ENCODE data around the gene PPP2R5E.

The PPP2R5E gene

DNA sequence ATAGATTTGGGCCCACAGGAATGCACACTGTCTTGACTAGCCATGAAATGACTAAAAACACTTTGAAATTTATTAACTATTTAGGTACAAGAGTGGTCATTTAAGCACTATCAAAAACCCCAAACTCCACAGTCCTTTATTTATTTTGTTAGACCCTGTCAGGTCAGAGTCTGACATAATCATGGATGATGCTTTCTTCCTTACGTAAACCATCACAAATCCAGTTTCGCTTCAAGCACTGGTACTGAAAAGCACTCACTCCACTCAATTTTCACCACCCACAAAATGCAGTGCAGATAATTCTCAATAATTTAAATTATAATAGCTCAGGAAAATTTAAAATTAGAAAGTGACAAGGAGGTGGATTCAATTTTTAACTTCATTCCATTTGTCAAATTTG, 25.8 kb downstream of the PPP2R5E start:
- no peak for DNase-seq

DNA sequence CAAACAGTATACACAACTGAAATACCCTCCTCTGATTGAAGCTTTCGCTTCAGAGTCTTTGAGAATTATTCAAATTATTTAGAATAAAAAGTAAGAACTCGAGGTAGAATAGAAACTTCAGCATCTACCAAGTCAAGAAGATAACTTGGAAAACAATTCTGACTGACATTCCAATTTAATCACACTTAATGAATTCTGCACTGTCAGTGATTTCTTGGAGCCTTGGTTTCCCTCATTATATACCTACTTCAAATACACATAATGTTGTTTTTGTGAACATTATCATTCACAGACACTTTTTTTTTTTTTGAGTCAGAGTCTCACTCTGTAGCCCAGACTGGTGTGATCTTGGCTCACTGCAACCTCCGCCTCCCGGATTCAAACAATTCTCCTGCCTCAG, 27.9 kb downstream of the PPP2R5E start:
- no peak for DNase-seq

DNA sequence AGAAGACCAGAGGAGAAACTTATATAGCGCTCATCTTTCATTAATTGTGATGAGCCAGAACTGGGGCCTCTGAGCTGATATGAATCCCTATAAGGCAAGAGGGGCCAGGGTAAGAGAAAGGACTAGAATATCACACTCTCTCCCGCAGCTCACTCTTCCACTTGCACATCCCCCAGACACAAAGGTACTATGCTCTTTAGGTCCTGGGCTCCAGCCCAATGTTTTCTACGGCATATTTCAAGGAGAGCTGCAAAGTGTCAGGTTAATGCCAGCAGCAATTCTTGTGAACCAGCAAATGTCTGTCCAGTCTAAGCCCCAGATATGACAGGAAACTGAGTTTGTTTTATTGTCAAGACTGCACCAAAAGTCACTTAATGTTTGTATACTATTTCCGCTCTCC, 29.4 kb downstream of the PPP2R5E start:
- DNase-seq = no peak

DNA sequence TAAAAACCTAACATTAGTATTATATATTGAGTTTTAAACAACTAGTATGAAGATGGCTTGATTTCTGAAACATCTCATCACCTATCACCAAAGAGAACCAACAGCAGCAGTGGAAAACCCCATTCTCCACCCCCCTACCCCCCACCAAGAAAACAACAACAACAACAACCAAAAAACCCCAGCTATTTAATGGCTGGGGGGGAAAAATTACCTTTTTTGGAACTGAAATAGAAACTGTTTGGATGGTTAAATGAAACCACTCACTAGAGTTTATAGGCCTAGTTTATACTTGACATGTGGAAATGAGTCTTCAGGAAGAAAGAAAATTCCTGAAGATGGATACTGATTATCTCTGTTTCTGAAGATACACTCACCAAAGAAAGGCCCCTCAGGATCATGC, 30.3 kb downstream of the PPP2R5E start:
- no peak for DNase-seq

DNA sequence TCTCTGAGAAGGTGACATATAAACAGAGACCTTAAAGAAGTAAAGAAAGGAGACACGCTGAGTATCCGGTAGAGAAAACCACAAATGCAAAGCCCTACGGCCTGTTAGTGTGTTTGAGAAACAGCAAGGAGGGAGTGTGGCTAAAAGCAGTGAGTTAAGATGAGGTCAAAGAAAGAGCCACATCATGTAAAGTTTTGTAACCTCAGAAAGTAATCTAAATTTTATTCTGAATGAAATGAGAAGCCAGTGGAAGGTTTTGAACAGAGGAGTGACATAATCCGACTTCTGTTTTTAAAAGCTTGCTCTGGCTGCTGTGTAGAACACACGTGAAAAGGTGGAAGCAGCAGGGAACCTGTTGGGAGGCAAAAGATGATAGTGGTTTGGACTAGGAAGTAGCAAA, 32.6 kb downstream of the PPP2R5E start:
- DNase-seq = no peak

DNA sequence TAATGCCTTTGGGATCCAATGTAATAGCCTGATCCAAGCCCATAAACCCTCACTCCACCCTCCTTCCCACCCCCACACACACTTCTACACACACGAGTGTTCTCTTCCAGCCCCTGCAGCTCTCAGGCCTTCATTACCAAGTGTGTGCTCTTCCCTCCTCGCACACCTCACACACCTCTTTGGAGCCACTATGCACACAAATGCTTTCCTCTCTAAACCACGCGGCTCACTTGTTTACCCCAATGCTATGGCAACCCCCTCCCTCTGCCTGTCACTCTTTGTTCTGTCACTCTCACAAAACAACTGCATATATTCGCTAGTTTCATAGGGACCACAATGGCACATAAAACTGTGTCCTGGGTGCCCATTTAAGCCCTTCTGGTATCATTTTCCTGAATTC, 35.1 kb downstream of the PPP2R5E start:
- DNase-seq = no peak

DNA sequence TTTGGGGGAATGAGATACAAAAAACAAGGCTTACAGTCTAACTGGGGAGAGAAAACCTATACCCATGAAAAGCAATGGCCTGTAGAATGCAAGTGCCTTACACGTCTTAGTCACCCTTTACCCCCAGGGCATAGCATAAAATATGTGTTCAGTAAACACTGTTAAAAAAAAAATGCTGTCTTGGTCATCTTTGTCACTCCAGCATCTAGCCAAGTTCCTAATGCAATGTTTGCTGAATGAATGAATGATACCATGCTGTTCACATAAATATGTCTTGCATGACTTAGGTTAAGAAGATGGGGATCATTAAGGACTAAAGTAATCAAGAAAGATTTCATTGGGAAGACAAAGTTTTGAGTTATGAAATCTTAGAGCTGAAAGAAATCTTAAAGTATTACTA, 38.5 kb downstream of the PPP2R5E start:
- no peak for DNase-seq

DNA sequence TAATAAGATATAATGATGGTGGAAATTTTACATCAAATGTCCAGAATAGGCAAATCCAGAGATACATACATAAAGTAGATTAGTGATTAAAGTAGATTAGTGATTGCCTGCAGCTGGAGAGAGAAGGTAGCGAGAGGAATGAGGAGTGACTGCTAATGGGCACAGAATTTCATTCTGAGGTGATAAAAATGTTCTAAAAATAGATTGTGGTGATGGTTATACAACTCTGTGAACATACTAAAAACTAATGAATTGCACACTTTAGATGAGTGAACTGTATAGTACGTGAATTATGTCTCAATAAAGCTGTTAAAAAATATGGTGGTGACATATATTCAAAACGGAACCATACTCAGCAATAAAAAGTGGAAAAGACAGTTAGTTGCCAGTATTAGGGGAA, 41.7 kb downstream of the PPP2R5E start:
- DNase-seq = no peak

DNA sequence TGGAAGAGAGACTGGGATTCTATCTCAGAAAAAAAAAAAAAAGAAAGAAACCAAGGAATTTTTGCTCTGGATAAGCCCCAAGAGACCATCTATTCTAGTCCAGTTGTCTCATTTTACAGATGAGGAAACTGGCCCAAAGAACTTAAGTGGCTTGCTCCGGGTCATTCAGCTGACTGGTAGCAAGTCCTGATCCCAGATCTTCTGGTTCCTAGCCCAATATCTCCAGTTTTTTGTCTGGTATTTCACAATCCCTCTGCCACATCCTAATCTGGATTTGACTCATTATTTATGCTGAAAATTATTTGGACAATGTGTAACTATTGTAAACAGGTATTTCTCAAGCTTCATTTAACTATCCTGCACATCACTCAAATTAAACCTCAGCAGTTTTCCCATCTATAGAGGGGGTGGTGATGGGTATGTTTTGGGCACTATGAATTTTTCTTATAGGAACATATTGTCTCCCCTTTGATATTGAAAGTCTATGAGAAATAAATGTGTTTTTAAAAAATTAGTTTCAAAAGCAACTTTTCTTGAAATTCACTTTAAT, 43.4 kb downstream of the PPP2R5E start:
- peak; percentile 39 for DNase-seq

DNA sequence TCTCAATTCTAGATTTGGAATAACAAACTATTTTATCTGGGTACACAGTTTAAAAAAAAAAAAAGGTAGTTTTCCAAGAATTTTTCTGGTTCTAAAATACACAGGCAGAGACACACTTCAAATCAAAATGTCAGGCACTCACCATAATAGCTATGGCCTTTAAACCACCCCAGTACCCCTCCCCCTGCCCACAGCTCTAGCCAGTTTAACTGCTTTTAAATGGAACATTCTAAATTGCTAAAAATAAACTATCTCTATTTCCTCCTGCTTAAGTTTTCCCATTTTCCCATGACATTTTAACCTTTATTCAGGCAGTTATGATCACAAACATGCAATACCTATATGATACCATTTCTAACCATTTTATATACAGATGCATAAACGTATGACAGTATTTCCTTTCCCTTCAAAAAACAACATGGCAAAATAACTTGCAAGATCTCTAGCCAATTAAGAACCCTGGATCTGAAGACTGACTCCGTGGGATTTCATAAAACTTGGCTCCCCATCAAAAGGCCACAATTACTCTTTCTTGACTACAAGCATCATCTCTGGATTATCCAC, 46.3 kb downstream of the PPP2R5E start:
- DNase-seq = no peak

DNA sequence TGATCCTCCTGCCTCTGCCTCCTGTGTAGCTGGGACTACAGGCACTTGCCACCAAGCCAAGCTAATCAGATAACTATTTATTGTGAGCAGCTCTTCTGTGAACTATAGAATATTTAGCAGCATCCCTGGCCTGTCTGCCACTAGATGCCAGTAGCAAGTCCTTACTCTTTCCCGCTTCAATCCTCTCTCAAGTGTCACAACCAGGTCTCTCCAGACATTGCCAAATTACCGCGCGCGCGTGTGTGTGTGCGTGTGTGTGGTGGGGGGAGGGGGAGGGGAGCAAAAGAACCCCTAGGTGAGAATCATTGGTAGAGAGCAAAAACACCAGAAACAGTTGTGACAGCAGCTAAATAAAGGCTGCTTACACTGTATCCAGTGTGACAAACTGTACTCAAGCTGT, 49.9 kb downstream of the PPP2R5E start:
- no peak for DNase-seq

DNA sequence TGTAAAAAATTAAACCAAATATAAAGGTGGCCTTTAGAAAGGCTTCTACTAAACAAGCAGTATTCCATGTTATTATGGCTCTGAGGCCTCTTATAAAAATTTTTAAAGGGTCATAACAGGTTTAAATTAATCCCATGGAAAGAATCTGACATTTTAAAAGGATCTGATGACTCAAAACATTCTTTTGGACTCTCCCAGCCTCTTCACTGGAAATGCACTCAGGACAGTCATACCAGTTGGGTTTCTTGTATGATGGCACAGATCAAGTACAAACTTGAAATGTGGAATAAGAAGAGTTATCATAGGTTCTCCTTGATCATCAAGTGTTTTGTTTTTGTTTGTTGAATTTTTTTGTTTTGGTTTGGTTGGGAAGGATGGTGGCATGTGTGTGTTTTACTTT, 50.8 kb downstream of the PPP2R5E start:
- DNase-seq = peak; percentile 22

DNA sequence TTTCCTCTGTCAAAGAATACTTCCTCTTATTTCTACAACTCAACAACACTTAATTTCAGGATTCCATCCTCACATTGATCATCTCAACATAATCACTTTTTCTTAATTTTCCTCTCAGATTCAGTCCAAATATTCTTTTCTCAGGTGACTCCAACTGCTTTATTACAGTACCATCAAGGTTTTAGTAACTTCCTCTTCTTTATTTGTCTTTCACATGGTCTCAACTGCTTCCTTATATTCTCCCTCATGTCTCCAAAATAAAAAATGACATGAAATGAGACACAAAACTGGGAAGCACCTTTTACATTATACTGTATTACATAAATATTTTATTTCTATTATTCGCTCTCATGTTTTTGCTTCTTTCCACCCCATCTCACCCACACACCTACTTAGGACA, 55.5 kb downstream of the PPP2R5E start:
- no peak for DNase-seq

DNA sequence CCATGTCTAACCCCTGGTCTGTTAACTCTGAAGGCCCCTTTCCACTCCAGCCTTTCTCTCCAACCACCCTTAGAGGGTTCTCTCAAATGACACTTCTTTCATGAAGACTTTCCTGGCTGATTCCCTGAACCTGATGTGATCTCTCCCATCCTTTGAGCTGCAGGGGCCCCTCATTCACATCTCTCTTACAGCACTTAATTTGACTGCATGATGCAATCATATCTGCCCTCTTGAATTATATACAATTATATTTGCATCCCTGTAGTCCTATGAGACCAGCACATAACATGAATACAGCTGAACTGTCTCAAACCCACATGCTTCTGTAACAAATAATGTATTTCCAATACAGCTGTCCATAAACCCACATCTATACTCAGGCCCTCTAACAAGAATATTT, 56.4 kb downstream of the PPP2R5E start:
- no peak for DNase-seq

DNA sequence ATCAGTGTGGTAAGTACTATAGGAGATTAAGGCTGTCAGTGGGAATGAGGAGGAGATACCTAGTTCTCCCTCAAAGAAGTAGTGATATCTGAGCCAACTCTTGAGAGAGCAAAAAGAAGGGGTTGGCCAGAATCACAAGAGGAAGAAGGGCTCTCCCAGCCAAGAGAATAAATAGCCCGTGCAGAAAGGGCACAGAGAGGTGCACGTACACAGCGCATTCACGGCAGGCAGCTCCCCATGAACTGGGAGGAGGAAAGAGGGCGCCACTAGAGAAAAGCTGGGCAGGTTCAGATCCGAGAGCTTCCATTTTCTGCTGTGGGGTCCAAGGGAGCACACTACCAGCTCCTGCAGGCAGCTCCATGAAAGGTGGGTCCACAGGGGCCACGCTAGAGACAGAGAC, 59.9 kb downstream of the PPP2R5E start:
- DNase-seq = peak; percentile 17

DNA sequence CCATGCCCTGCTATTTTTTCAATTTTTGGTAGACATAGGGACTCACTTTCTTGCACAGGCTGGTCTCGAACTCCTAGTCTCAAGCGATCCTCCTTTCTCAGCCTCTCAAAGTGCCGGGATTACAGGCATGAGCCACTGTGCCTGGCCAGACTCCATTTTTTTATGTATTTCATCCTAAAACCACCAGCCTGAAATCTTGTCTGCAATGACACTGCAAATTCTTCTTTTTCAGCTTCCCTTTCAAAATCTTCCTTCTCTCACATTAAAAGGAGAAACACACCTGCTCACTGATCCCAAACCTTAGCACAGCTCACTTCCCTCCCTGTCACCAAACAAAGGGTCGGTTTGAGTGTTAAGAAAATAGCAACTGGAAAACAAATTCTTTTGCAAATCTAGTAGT, 62.6 kb downstream of the PPP2R5E start:
- DNase-seq = no peak

DNA sequence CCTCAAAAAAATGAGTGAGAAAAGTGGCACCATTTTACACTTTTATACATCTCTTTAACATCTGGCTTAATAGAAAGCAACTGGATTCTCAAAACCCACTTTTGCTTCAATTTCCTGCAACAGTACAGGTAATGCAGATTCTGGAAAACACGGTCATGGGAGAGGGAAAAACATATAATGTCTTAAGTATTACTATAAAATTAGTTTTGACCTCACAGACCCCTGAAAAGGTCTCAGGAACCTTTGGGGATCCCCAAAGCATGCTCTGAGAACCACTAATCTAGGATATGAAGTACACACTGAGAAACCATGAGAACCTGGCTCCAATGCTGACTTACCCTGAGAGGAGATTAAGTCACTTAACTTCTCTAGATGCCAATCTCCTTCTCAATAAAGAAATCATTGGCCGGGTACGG, 64.7 kb downstream of the PPP2R5E start:
- DNase-seq = no peak

DNA sequence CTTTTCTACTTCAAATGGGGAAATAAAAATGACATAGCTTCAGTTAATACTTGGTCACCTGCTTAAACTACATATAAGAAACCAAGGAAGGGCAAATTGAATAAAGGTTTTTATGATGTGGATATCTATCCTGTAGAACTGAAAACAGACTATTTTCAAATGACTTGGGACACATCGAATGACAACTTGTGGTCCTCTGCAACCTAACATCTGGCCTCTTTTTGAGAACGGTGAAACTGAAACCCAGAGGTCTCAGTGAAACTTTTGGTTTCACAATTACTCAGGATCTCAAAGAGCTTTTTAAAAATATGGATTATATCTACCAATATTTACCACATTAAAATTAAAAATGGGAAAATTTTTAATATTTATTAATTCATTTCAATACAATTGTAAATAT, 65.2 kb downstream of the PPP2R5E start:
- DNase-seq = no peak

DNA sequence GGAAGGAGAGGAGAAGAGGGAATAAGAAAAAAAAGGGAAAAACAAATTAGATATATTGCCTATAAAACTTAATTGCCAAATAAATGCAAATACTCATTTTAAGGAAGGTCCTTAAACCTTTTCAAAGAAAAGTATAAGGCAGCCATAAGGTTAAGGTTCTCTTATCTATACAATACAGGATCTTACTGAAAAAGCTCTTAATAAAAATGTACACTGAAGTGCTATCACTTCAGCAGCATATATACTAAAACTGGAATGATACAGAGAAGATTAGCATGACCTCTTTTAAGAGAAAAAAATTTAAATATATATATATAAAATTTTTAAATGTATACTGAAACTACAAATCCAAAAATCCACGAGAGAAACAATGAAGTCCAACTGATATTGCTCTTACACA, 65.6 kb downstream of the PPP2R5E start:
- DNase-seq = no peak

DNA sequence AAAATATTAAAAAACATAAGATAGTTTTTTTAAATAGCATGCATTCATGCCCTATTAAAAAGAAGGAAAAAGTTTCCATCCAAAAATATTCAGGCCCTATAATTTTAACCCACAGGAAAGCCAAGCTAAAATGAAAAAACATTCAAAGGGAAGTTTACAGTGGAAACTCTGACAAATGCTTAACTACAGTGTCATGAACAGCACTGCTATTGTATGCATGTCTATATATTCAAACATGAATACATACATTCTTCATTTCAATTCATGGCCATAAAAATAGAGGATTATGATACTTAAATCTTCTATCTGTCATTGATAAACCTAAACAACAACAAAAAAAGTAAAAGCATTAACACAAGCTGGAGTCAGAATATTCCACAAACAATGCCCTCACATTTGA, 67.4 kb downstream of the PPP2R5E start:
- DNase-seq = no peak

DNA sequence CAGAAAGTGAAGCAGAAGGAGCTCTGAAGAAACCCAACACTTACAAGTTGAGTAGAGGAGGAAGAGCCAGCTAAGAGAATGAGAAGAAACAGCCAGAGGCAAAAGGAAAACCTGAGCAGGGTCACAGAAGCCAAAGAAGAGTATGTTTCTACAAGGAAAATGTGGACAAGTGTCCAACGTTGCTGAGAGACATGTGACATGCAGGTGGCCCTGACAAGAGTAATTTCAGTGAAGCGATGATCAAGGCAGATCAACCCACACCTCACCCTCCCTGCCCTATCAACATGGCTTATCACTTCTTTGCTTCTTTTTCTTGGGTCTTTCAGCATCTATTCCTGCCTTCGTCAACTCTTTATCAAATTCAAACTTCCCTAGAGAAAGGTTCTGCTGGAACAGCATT, 68.3 kb downstream of the PPP2R5E start:
- DNase-seq = no peak

DNA sequence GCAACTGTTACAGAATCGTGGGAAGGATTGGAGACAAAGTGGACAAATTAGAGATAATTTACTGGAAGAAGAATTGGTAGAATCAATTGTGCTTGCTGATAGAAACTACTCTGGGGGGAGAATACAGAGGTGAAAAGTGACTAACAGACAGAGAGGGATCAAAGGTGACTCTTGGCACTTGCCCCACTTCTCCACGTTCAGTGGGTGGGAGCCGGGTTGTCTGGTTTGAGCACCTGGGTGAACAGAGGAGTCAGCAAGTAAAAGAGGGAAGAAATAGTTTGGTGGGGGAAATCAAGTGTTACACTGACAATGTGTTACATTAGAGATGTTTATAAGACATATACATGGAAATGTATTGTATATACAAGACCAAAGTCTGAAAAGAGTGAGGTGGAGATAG, 69.1 kb downstream of the PPP2R5E start:
- DNase-seq = no peak

DNA sequence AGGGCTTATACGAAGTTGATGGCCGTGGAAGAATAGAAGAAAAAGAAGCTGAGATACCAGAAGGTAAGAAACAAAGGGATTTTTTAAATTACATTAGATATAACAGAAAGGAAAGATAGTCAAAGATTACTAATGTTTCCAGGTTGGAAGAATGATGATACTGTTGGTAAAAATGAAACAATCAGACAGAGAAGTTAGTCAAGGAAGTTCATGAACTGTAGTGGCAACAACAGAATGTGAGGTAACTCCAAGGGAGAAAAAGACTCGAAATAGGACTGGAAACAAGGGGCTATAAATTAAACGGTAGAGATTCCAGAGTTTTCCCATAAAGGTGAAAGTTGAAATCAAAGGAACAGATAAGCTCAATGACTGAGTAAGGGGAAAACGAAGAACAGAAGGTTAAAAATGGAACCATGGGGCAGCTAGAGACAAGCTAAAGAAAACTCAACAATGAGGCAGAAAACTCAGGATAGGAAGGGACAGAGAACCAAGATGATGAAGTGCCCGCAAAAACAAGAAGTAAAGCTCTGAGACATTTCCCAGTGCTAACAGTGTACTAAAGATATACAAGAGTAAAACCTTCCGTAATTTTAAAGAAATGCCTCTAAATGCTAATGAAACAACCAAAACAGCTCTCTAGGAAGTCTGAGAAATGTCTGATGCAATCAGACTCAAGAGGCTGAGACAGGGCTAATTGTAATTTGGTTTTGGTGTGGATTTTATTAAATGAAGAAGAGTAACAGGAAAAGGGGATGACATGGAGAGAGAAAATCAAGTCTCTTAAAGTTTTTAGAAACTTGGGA, 70.0 kb downstream of the PPP2R5E start:
- DNase-seq = no peak

DNA sequence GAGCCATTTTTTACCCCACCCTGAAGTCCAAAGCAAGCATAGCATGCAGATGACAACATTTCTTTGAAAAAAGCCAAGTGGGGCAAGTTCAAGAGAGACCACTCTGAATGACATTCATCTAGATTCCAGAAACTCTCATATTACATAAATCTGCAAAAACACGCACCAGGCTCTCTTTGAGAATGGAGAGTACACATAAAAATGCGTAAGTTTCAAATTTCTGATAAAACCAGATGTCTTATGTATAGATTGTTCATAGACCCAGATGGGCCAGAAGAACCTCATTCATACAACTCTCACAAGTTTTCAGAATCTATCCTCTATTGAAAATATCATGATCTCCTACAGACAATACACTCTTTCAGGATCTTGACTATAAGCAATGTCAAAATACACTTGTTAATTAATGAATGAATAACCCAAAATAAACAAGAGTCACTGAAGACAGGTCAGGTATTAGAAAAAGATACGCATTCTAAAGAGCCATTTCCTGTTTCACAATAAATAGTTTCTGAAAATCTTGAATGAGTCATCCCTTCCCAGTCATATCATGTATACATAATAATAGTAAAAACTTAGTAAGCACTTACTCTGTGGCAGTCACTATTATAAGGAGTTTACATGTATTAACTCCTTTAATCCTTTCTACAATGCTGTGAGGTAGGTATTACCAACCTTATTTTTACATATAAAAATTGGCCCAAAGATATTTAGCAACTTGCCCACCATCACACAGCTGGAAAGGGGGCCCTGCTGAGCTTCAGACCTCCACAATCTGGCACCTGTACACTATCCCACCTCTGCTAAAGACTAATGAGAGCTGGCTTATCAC, 72.0 kb downstream of the PPP2R5E start:
- peak; percentile 68 for DNase-seq

Data from NCI-H226 (cell line).